Measurements from ENCODE around the gene SCCPDH.

SCCPDH gene

DNA sequence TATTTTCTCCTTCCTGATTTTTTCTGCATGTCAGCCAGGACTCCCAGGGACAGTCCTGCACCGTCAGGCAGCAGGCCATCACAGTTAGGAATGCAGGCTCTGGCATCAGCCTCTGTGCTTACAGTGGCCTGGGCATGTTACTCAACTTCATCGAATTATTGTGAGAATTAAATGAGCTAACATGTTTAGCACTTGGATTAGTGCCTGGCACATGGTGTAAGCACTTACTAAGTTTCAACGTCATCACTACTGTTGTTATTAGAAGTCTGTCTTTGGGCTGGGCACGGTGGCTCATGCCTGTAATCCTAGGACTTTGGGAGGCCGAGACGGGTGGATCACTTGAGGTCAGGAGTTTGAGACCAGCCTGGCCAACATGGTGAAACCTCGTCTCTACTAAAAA, 45.1 kb downstream of the SCCPDH start:
- H3K4me3 ChIP-seq (ENCODE audit: low read length) = no peak overlapping the region
- TF ChIP-seq, protein P1, sequence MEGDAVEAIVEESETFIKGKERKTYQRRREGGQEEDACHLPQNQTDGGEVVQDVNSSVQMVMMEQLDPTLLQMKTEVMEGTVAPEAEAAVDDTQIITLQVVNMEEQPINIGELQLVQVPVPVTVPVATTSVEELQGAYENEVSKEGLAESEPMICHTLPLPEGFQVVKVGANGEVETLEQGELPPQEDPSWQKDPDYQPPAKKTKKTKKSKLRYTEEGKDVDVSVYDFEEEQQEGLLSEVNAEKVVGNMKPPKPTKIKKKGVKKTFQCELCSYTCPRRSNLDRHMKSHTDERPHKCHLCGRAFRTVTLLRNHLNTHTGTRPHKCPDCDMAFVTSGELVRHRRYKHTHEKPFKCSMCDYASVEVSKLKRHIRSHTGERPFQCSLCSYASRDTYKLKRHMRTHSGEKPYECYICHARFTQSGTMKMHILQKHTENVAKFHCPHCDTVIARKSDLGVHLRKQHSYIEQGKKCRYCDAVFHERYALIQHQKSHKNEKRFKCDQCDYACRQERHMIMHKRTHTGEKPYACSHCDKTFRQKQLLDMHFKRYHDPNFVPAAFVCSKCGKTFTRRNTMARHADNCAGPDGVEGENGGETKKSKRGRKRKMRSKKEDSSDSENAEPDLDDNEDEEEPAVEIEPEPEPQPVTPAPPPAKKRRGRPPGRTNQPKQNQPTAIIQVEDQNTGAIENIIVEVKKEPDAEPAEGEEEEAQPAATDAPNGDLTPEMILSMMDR (conservative IDR thresholded peaks at IDR 0.05; ENCODE audit: low read depth, low read length) = no peak
- DNase-seq (ENCODE audit: low read depth) = peak; percentile 93

DNA sequence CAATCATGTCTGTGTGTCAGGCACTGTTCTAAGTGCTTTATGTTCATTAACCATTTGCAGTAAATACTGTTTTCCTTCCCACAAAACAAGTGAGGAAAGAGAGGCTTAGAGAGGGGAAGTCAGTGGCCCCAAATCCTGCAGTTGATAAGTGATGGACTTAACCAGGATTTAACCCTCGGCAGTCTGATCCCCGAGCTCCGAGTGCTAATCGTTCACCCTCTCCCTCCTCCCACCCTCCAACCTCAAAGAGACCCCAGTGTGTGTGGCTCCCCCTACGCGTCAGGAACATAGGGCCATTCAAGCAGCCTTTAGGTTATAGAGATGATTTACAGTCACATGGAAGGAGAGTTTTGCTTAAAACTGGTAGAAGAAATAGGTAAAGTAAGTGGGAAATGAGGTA, 47.2 kb downstream of the SCCPDH start:
- H3K4me3 ChIP-seq (ENCODE audit: low read length) = no peak overlapping the region
- DNase-seq (ENCODE audit: low read depth) = no peak
- TF ChIP-seq, protein P1 (conservative IDR thresholded peaks at IDR 0.05; ENCODE audit: low read depth, low read length) = no peak

DNA sequence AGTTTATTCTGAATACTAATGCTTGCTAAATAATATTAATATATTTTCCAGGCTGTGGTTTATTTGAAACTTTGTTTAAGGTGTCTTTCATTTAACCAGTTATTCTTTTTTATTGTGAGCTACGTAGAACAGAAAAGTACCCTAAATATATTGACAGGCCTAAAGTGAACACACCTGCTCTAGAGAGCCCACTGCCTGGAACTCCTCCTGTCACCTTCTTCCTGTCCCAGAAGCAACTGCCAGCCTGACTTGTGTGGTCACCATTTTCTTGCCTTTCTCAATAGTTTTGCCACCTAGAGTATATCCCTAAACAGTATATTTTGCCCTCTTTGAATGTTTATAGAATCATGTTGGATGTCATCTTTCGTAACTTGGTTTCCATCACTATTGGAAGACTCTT, 48.5 kb downstream of the SCCPDH start:
- no peak overlapping the region for H3K4me3 ChIP-seq (ENCODE audit: low read length)
- no peak for DNase-seq (ENCODE audit: low read depth)
- TF ChIP-seq, protein P1 (conservative IDR thresholded peaks at IDR 0.05; ENCODE audit: low read depth, low read length) = no peak

DNA sequence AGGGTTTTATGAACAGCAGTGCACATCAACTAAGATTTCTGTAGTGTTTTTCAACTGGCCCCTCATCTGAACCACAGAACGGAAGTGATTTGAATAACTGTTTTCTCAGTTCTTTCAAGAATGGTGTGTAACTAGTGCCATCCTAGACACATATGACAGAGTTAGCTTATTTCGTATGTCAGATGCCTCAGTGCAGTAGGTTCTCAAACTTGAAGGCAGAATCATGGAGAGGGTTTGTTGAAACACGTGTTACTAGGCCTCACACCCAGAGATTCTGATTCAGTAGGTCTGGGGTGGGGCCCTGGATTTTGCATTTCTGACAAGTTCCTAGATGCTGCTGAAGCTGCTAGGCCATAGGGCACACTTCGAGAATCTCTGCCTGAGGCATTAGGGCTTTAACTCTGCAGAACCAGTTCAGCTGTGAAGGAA, 49.0 kb downstream of the SCCPDH start:
- TF ChIP-seq, protein P1 (conservative IDR thresholded peaks at IDR 0.05; ENCODE audit: low read depth, low read length) = no peak
- H3K4me3 ChIP-seq (ENCODE audit: low read length) = no peak overlapping the region
- no peak for DNase-seq (ENCODE audit: low read depth)

DNA sequence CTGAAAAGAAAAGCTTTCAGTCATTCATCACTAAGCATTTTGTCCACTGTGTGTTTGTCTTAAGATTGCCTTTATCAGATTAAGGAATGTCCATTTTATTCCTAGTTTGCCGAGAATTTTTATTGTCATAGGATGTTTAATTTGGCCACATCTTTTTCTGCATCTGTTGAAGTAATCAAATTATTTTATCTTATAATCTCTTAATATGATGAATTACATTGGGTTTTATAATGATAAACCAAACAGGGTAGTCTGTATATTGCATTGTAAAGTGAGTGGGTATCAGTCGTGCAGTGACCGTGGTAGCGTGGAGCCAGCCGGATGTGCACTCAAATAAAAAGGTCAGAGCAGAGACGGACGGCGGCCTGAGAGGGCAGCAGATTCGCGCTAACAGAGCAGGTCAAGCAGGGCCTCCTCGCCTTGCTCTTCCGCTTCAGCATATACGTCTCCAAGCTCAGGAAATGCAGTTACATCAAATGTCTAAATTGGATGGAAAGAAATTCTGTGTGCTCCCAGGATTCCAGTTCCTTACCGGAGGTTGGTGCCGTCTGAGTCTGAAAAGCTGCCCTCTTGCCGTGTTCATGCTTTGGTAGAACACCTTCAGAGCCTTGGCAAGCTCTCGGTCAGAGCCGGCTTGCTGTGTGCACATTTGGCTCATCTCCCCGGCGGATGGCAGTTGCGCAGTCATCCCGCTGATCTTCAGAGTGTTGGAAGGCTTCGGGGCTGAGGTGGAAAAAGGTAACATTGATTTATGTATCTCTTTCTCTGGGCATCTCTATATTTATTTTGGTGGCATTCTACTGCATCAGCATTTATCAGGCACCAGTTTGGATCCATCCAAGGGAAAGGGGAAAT, 51.5 kb downstream of the SCCPDH start:
- no peak overlapping the region for H3K4me3 ChIP-seq (ENCODE audit: low read length)
- TF ChIP-seq, protein P1 (conservative IDR thresholded peaks at IDR 0.05; ENCODE audit: low read depth, low read length) = no peak
- DNase-seq (ENCODE audit: low read depth) = no peak

DNA sequence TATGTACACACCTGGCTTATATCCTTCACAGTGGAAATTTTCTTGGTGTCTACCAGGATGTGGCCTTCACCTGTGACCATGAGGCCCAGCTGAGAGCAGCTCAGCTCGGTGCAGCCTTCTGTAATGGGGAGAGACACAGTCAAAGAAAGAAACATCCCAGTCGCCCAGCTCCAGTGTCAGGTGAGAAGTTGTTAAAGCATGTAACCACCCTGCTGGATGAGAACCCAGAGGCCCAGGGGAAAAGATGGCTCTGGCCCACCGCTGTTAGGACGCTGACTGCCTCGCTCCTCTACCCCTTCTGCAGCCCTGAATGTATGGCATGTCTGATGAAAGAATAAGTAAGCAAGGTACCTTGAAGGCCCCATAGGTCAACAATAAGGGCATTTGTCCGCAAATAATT, 52.7 kb downstream of the SCCPDH start:
- no peak for DNase-seq (ENCODE audit: low read depth)
- no peak overlapping the region for H3K4me3 ChIP-seq (ENCODE audit: low read length)
- TF ChIP-seq, protein P1 (conservative IDR thresholded peaks at IDR 0.05; ENCODE audit: low read depth, low read length) = no peak

DNA sequence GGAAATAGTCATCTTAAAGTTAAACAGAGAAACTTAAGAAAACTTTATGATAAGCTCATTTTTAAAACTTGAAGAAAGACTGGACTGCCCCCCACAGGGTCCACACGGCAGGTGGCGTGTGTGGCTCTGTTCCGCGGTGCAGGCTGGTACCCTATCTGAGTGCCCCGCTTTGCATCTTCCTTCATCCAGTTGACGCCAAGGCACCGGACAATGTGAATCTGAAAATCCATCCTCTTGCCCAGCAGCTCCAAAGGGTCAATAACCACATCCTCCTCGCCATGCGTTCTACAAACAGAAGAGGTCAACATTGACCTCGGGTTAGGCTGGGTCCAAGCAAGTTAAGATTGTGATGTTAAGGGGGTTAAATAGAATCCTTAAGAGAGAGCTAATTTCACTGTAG, 54.5 kb downstream of the SCCPDH start:
- no peak for DNase-seq (ENCODE audit: low read depth)
- no peak overlapping the region for H3K4me3 ChIP-seq (ENCODE audit: low read length)
- TF ChIP-seq, protein P1 (conservative IDR thresholded peaks at IDR 0.05; ENCODE audit: low read depth, low read length) = no peak

Measured in retinal pigment epithelial cell (primary cell).